GM21786 (cell line): ENCODE measurements around the gene IP6K1.
"Not testable (repeated sequence)": the region's sequence is repeated elsewhere in the genome, so short reads cannot be mapped to it uniquely, and the experiment has no call there.

Source experiments
- ATAC-seq: cut with Tn5 transposase; IDR thresholded peaks from one replicate; pipeline ENCODE4 v1.9.1; 2021; ENCODE audit not compliant: unreplicated experiment

The IP6K1 gene

GRCh38 chr3:49690856-49691255 is 95.5 kb downstream of the IP6K1 start:
- ATAC-seq: not testable (repeated sequence)

GRCh38 chr3:49689908-49690624 is 96.3 kb downstream of the IP6K1 start:
- not testable (repeated sequence) for ATAC-seq

- ATAC-seq: peak; percentile 68
These were observed 97.1 kb downstream of the IP6K1 start, which contains the start of the genes MST1 and RNF123 for GRCh38 chr3:49689046-49689907. MST1 (minus strand) TSS chr3:49689474; CDS start chr3:49688691, 783 bp downstream. RNF123 (plus strand) TSS chr3:49689557; CDS start chr3:49691166, 1,609 bp downstream.

- ATAC-seq: peak; percentile 5
These were observed 97.8 kb downstream of the IP6K1 start for GRCh38 chr3:49688338-49689045.

- ATAC-seq: not testable (repeated sequence)
These were observed 98.9 kb downstream of the IP6K1 start for GRCh38 chr3:49687424-49687795.

- not testable (repeated sequence) for ATAC-seq
These were observed 99.4 kb downstream of the IP6K1 start for GRCh38 chr3:49686769-49687423.

GRCh38 chr3:49686346-49686745 is 100.0 kb downstream of the IP6K1 start:
- not testable (repeated sequence) for ATAC-seq

GRCh38 chr3:49685846-49686245 is 100.5 kb downstream of the IP6K1 start:
- ATAC-seq: not testable (repeated sequence)

GRCh38 chr3:49685103-49685502 is 101.2 kb downstream of the IP6K1 start:
- ATAC-seq: not testable (repeated sequence)

- not testable (repeated sequence) for ATAC-seq
These were observed 101.9 kb downstream of the IP6K1 start for GRCh38 chr3:49684453-49684852.

GRCh38 chr3:49683162-49683561 is 103.2 kb downstream of the IP6K1 start:
- no peak for ATAC-seq

GRCh38 chr3:49681543-49681942 is 104.8 kb downstream of the IP6K1 start:
- ATAC-seq: no peak

- no peak for ATAC-seq
These were observed 105.2 kb downstream of the IP6K1 start for GRCh38 chr3:49681232-49681522.

GRCh38 chr3:49680493-49681231 is 105.7 kb downstream of the IP6K1 start:
- no peak for ATAC-seq

- no peak for ATAC-seq
These were observed 110.4 kb downstream of the IP6K1 start for GRCh38 chr3:49675912-49676311.

GRCh38 chr3:49674497-49674983 is 111.8 kb downstream of the IP6K1 start:
- ATAC-seq: peak; percentile 9
